GM21717 (cell line): ENCODE results near the gene VPS33B.
A peak's percentile ranks its signal among the peaks of the same experiment; 100 is the strongest.
"Not testable (repeated sequence)": the region's sequence is repeated elsewhere in the genome, so short reads cannot be mapped to it uniquely, and the experiment has no call there.

Experiments used
- ATAC-seq: cut with Tn5 transposase; IDR thresholded peaks from one replicate; pipeline ENCODE4 v1.9.1; 2021; ENCODE audit warnings: mild to moderate bottlenecking, moderate library complexity; ENCODE audit not compliant: unreplicated experiment

The VPS33B gene

DNA sequence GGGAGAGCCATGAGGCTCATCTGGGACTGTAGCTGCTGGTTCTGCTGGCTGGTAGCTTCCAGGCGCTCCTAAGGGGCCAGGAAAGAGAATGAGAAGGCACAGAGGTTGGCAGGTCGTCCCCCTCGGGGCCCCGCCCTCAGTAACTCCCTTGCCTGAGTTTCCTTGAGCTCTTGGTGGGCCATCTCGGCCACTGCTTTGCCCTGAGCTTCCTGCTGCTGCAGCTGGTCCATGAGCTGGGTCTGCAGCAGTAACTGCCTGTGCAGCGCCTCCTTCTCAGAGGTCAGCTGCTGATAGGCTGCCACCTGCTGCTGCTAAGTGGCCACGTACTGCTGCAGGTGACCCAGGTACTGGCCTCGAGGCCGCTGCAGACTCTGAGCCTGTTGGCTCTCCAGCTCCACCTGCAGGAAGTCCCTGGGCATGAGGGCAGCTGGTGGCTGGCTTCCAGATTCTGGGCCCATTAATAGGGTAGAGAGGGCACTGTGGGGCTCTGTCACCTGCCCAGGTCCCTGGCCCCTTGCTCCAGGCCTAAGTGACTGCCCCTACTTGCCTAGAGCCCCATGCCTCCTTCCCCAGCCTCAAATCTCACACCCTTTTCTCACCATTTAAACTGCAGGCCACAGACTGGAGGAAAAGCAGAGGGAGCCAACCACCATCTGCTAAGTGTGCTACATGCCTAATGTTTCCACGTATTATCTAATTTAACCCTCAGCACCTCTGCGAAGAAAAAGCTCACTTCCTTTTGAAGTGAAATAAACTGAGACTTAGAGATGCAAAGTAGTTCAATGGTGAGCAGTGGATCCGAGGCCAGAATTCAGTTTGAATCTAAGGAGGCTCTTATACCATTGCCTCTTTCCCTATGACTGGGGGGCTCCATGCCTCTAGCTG lies 10.8 kb upstream of the VPS33B start:
- ATAC-seq = no peak

- ATAC-seq = no peak
Observed at GRCh38 chr15:91031796-91032195, 9.4 kb upstream of the VPS33B start.

- no peak for ATAC-seq
Observed at GRCh38 chr15:91027677-91028076, 5.3 kb upstream of the VPS33B start.

GRCh38 chr15:91023720-91024119 lies 1.3 kb upstream of the VPS33B start:
- ATAC-seq = no peak

DNA sequence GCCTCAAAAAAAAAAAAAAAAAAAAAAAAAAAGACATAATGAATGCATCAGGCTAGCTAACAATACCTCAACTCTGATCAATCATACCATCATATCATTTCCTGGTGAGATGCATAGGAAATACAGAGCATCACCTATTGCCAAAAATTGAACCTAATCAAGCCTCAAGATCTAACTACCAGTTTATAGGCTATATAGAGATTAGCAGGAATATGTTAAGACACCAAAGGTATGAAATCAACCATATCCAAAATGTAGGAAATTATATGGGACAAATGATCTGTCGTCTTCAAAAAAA lies 387 bp upstream of the VPS33B start:
- no peak for ATAC-seq

- ATAC-seq = no peak
Observed at GRCh38 chr15:91021516-91022074, 799 bp downstream of the VPS33B start.

DNA sequence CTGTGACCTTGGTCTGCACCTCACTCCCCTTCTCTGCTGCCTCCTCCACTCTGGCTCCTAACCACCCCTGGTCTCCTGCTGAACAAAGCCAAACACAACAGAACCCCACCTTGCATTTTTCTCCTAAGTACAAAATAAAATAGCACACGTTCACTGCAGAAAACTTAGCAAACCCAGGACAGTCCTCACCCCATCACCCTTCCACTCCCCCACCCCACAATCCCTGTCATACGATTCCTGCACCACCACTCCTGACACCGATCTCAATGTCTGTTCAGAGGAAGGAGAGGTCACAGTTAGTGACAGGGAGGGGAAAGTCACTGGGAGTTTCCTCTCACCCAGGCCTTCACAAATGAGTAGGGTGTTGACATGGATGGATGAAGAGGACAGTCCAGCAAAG lies 4.2 kb downstream of the VPS33B start:
- ATAC-seq = no peak

DNA sequence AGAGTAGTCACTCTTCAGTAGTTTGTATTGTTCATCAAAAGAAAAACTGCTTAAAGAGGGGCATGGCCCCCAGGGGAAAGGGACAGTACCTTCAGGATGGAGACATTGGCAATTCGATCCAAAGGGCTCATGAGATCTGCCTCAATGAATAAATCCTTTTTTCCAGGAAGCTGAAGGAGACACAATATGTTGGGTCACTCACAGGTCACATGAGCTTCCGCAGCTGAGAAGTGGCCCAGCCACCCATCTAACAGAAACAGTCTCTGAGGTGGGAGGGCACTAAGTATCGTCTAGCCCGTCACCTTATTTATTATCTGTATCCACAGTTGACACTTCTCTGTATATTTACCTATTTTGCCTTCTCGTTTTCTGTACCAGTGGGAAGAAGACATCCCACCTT lies 4.7 kb downstream of the VPS33B start:
- ATAC-seq = no peak

DNA sequence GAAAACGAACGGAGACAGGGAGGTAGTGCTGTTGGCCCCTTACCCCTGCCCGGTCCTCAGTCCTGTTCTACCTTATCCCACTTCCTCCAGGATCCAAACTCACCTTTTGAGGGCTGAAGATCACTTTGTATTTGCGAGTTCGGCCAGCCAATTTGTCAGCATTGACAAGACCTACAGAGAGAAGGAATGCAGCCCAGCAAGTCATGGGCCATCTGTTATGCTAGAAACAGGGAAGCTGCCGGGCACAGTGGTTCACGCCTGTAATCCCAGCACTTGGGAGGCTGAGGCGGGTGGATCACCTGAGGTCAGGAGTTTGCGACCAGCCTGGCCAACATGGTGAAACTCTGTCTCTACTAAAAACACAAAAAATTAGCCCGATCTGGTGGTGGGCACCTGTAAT lies 8.7 kb downstream of the VPS33B start:
- ATAC-seq = not testable (repeated sequence)

GRCh38 chr15:91007266-91007665 lies 15.1 kb downstream of the VPS33B start:
- ATAC-seq = no peak

- no peak for ATAC-seq
Observed at GRCh38 chr15:91001209-91001608, 21.2 kb downstream of the VPS33B start.

DNA sequence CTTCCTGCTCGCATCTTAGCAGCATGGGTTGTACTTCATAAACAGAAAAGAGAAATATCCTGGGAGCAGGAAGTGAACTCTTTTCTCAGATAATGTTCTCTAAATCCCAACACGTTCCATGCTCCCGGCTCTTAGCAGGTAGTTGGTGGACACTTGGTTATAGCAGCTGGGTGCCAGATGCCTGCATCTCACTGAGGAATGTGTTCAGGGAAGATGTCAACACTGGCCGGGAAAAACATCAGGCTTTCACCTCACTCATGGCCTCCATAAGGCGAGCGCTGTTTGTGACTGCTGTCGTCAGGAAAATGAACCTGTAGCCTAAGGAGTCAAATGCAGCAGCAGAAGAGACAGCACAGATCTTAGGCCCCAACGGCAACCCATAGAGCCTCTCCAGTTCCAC lies 23.7 kb downstream of the VPS33B start:
- ATAC-seq = no peak

GRCh38 chr15:90994417-90995311 lies 27.7 kb downstream of the VPS33B start, which contains the start of gene PRC1:
Gene PRC1, minus strand, starts transcription at chr15:90994535. Its CDS starts 118 bp downstream, at chr15:90994417.
- ATAC-seq = peak; percentile 94

DNA sequence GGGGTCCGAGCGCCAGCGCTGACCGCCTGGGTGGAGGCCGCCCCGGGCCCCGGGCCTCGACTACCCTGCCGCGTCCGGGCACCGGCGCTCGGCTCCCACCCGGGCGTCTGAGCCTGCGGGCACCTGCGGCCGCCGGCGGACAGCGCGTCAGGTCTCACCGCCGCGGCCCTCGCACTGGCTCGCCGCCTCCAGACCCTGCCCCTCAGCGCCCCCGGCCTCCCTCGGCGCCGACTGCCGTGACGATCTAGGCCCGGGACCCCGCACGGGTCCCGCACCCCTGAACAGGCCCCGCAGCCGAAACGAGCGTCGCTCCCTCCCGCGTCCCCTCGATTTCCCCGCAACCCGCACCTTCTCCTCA lies 28.4 kb downstream of the VPS33B start:
- ATAC-seq = peak; percentile 15

DNA sequence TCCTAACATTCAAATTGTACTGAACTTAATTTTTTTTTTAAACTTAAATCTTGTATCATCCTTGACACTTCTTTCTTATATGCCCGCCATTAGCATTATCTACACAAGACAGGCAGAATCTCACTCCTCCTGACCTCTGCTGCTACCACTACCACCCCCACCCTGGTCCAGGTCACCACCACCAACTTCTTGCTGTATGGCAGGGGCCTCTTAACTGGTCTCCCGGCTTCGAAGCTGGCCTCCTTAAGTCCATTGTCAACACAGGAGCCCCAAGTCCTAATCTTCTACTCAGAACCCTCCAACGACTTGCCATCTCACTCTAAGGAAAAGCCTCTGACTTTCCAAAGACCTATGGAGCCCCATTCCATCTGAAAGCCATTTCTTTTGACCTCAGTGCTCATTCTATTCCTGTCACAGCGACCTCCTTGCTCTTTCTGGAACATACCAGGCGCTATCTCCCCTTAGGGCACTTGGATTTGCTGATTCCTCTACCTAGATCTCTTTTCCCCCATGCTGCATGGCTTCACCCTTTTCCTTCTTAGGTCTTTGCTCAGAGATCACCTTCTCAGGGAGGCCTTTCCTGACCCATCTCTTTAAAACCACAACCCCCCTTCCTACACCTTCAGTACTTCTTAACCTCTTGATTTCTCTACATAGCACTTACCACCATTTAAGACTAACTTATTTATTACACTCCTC lies 30.7 kb downstream of the VPS33B start:
- ATAC-seq = no peak

- no peak for ATAC-seq
Observed at GRCh38 chr15:90990446-90990845, 31.9 kb downstream of the VPS33B start.

GRCh38 chr15:90989040-90989768 lies 33.2 kb downstream of the VPS33B start:
- no peak for ATAC-seq

- ATAC-seq = no peak
Observed at GRCh38 chr15:90988296-90988695, 34.1 kb downstream of the VPS33B start.

DNA sequence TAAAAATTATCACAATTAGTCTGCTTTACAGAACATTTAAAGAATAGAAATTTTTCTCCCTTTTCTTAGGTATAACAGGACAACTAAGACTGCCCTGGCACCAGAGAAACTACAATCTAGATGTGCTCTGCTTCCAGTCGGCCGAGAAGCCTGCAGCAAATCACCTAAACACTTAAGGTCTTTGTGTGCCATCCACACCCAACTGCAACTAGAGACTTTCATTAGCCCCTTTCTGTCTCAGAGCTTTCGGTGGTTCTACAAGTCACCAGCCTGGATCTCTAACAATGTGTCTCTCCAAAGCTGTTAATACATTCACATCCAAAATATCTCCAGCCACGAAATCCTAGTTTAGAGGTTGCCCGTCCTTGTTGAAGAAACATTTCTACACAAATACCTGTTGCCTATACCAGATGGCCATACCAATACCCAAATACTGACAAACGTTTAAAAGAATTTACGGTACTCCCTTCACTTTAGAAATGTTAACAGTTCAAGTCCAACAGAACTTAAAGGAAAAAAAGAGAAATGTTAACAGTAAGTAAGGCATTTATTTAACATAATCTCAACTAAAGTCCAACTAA lies 34.7 kb downstream of the VPS33B start:
- ATAC-seq = no peak
